ENCODE data around the gene AFF3.
"Not testable (repeated sequence)": the region's sequence is repeated elsewhere in the genome, so short reads cannot be mapped to it uniquely, and the experiment has no call there.

The AFF3 gene

GRCh38 chr2:99806758-99807157 is 335.6 kb downstream of the AFF3 start:
- no peak for DNase-seq (ENCODE audit: extremely low read depth in 1 of 2, low read depth in 1 of 2)

DNA sequence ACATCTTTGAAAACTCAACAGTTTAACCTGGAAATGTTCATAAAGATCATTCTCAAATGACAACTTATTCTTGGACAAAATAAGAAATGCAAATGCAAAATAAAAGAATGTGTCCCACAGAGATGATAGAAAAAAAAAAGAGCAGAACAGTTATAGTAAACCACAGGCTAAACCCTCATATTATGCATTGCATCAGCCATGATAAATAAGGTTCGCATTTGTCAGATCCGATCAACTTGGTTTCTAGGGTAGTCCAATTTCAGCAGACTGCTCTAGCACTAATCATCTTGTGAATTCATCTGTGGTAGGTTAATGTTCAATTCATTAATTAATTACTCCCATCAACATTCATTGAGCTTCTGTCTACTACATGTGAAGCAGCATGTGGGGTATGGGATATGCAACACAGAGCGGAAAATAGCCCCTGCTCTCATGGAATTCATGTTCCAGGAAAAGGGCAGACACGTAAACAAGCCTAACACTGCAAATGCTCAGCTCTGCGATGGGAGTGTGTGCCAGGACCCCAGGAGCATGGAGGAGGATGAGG is 336.4 kb downstream of the AFF3 start:
- no peak for DNase-seq (ENCODE audit: extremely low read depth in 1 of 2, low read depth in 1 of 2)

GRCh38 chr2:99803846-99804245 is 338.5 kb downstream of the AFF3 start:
- no peak for DNase-seq (ENCODE audit: extremely low read depth in 1 of 2, low read depth in 1 of 2)

GRCh38 chr2:99802734-99803133 is 339.7 kb downstream of the AFF3 start:
- no peak for DNase-seq (ENCODE audit: extremely low read depth in 1 of 2, low read depth in 1 of 2)

DNA sequence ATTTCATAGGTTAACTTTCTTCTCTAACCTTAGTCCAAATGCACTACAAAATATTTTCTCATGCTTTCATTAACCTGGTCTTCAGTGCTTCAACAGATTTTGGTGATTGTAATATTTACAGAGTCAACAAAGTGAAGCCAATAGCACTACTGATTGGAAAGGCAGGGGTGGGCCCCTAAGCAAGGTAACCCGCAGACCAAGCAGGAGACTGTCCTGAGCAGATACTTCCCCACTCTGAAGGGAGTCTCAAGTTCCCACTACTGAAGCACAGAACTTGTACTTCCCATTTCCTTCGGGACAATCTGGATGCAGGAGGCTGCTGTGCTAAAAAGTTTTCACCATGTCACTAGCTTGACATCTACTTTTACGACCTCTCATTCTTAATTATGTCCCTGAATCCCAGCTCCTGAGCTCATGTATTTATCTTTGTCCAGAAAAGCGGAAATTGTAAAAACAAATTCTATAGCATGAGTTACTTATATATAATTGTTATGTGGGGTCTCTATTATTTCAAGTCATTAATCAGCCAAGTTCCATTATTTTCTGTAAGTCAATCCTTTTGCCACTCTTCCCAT is 341.0 kb downstream of the AFF3 start:
- DNase-seq (ENCODE audit: extremely low read depth in 1 of 2, low read depth in 1 of 2) = no peak

- no peak for DNase-seq (ENCODE audit: extremely low read depth in 1 of 2, low read depth in 1 of 2)
These were observed 344.9 kb downstream of the AFF3 start for GRCh38 chr2:99797475-99797874.

DNA sequence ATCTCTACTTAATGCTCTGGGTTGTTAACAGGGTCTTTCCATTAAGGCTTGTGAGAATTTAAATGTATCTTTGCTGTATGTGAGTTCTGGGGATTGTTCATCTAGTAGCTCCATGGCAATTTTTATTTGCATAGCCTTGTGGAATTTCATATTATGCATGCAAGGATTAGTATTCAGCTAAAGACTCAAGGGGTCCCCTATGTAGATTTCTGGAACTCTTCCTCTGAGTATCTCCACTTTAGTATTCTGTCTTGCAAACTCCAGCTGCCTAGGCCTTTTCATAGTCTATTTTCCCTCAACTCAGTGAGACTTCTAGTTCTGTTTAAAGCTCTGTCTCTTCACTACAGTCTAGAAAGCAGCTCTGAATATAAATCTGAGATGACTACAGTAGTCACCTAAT is 348.0 kb downstream of the AFF3 start:
- DNase-seq (ENCODE audit: extremely low read depth in 1 of 2, low read depth in 1 of 2) = no peak

- no peak for DNase-seq (ENCODE audit: extremely low read depth in 1 of 2, low read depth in 1 of 2)
These were observed 349.4 kb downstream of the AFF3 start for GRCh38 chr2:99793022-99793421.

DNA sequence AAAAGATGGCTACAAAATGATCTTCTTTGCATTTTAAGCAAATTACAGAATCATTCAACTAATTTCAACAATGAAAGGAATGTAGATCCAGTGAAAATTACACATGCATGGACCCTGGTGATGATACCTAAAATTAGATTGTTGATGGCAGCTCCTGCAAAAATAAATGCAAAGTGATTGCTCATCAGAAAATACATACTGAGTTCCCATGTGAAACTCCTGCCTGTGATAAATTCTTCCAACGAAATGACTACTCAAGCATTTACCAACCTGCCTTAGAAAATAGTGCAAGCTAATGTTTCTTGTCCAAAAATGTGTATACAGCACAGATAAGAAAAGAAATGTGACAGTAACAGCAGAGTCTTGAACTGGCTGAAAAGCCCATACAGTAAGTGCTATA is 352.5 kb downstream of the AFF3 start:
- DNase-seq (ENCODE audit: extremely low read depth in 1 of 2, low read depth in 1 of 2) = no peak

DNA sequence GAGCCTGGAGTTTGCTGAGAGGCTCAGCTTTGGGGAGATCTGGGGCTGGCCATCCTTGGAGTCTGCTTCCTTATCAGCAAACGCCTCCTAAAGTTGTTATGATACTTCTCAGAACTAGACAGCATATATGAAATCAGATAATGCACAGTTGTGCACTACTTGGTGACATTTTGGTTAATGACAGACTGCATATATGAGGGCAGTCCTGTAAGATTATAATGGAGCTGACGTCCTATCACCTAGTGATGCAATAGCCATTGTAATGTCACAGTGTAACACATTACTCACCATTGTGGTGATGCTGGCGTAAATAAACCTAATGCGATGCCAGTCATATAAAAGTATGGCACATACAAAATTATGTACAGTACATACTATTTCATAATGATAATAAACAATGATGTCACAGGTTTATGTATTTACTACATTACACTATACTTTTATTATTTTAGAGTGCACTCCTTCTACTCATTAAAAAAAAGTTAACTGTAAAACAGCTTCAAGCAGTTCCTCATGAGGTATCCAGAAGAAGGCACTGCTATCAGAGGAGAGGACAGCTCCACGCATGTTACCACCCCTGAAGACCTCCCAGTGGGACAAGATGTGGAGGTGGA is 354.5 kb downstream of the AFF3 start:
- DNase-seq (ENCODE audit: extremely low read depth in 1 of 2, low read depth in 1 of 2) = no peak

DNA sequence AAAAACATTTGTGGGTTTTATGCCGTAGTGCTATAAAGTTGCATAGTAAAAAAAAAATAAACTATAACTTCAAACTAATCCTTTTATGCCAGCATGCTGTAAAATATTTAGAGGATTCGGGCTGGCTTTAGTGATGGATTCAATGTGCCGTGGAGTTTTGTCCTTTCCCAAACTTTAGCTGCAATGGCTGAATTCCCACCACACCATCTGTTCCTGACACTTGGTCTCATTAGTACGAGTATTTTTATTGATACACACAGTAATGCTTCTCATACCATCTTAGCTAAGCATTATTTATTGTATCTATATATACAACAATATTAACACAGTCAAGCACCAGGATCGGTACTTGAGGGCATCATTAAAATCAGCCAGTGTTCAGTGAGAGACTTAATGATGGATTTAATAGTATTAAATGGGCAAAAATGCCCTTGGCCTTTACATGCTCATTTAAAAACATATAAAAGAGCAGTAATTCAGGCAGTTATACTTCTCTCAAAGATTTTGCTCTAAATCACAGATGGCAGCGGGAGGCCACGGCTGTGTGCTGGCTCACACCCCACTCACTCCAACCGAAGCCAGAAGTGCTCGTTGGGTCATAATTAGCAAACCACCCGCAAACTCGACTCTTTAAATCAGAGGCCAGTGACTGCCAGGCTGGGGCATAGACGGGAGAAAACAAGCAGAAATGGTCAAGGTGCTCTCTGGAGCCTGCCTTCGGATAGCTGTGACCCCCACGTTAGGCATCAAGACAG is 355.6 kb downstream of the AFF3 start:
- no peak for DNase-seq (ENCODE audit: extremely low read depth in 1 of 2, low read depth in 1 of 2)

DNA sequence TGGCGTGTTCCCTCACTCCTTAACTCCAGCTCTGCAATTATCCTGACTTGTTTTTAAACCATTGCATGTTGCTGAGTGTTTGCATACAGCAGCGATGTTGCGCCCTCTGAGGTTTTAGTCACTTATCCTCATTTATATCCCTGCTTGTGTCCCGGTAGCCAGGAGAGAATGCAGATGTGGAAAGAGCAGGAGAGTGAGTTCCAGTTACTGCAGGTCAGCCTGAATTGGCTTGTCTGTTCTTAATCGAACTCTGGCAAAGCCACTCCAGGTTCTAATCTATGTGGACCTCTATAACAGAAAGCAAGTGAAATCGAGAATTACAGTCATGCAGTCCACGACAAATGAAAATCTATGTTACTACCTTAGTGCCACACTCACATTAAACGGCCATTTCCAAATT is 357.4 kb downstream of the AFF3 start:
- no peak for DNase-seq (ENCODE audit: extremely low read depth in 1 of 2, low read depth in 1 of 2)

GRCh38 chr2:99784282-99784681 is 358.1 kb downstream of the AFF3 start:
- DNase-seq (ENCODE audit: extremely low read depth in 1 of 2, low read depth in 1 of 2) = no peak

GRCh38 chr2:99780276-99780675 is 362.1 kb downstream of the AFF3 start:
- DNase-seq (ENCODE audit: extremely low read depth in 1 of 2, low read depth in 1 of 2) = no peak

GRCh38 chr2:99779276-99779675 is 363.1 kb downstream of the AFF3 start:
- DNase-seq (ENCODE audit: extremely low read depth in 1 of 2, low read depth in 1 of 2) = no peak

GRCh38 chr2:99777656-99778290 is 364.6 kb downstream of the AFF3 start:
- no peak for DNase-seq (ENCODE audit: extremely low read depth in 1 of 2, low read depth in 1 of 2)

GRCh38 chr2:99776906-99777646 is 365.3 kb downstream of the AFF3 start:
- DNase-seq (ENCODE audit: extremely low read depth in 1 of 2, low read depth in 1 of 2) = no peak

DNA sequence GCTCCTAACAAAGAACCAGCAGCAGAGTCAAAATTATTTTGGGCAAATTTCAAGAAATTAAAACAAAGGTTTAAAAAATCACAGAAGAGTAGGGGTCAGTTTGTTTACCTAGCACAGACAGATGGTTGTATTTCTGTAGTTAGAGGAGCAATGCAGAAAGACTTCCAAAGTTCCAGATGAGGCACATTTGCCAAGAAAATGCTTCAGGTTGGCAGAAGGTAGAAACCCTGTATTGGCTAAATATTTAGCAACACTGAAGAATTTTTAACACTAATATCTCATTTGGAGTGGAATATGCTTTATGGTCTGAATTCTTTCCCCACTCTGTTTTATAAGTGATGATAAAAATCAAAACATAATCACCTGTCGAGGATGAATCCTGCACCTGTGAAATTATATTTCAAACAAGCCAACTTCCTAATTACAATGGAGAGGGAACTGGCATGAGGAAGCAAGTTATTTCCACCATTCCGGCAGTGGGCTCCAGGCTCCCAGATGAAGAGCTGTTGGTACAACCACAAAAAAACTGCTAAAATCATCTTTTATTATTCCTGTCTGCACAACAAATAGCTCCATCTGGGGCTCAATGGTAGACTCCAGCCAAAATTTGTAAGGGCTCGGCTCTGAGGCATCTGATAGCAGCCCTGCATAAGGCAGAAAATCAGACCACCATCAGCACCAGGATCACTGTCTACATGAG is 366.0 kb downstream of the AFF3 start:
- DNase-seq (ENCODE audit: extremely low read depth in 1 of 2, low read depth in 1 of 2) = no peak

- DNase-seq (ENCODE audit: extremely low read depth in 1 of 2, low read depth in 1 of 2) = no peak
These were observed 366.8 kb downstream of the AFF3 start for GRCh38 chr2:99775585-99775984.

DNA sequence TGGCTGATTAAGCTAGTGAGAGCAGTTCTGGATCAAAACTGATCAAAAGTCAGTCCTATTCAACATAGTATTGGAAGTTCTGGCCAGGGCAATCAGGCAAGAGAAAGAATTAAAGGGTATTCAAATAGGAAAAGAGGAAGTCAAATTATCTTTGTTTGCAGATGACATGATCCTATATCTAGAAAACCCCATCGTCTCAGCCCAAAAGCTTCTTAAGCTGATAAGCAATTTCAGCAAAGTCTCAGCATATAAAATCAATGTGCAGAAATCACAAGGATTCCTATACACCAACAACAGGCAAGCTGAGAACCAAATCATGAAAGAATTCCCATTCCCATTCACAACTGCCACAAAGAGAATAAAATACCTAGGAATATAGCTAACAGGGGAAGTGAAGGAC is 368.7 kb downstream of the AFF3 start:
- DNase-seq (ENCODE audit: extremely low read depth in 1 of 2, low read depth in 1 of 2) = not testable (repeated sequence)

All from activated CD8-positive, alpha-beta memory T cell treated with anti-CD3 and anti-CD28 coated beads for 1 hour (primary cell).